Neuronal stem cell (in vitro differentiated cells): Measurements from ENCODE around the gene TNFRSF18.

Experiments
- DNase-seq: peaks from one replicate; pipeline ENCODE4 v3.0.0-alpha.2; 2013; ENCODE audit warnings: low spot score
- H2AFZ ChIP-seq: one replicate; pipeline ENCODE4 v1.6.1; 2013; ENCODE audit warnings: mild to moderate bottlenecking, low read length, inconsistent platforms
- H2AK5ac ChIP-seq: 2 replicates; pipeline ENCODE4 v1.6.1; 2013; ENCODE audit warnings: low read depth, mild to moderate bottlenecking, inconsistent platforms, low read length, moderate library complexity, mixed read lengths
- H2BK120ac ChIP-seq: 2 replicates; pipeline ENCODE4 v1.6.1; 2013; ENCODE audit warnings: low read depth, mild to moderate bottlenecking, inconsistent platforms, low read length, moderate library complexity, mixed read lengths
- H2BK12ac ChIP-seq: one replicate; pipeline ENCODE4 v1.6.1; 2013; ENCODE audit warnings: low read length, inconsistent platforms
- H2BK15ac ChIP-seq: 2 replicates; pipeline ENCODE4 v1.6.1; 2013; ENCODE audit warnings: mild to moderate bottlenecking, low read length, inconsistent platforms, mixed read lengths
- H2BK5ac ChIP-seq: one replicate; pipeline ENCODE4 v1.6.1; 2013; ENCODE audit warnings: inconsistent platforms, mild to moderate bottlenecking, low read length, moderate library complexity
- H3K14ac ChIP-seq: one replicate; pipeline ENCODE4 v1.6.1; 2013; ENCODE audit warnings: low read length, inconsistent platforms
- H3K18ac ChIP-seq: 2 replicates; pipeline ENCODE4 v1.6.1; 2013; ENCODE audit warnings: low read length, inconsistent platforms
- H3K23ac ChIP-seq: 2 replicates; pipeline ENCODE4 v1.6.1; 2013; ENCODE audit warnings: low read depth, mild to moderate bottlenecking, mixed read lengths, low read length, inconsistent platforms; ENCODE audit not compliant: poor library complexity
- H3K27ac ChIP-seq: replicated peaks from 3 replicates; pipeline ENCODE4 v1.5.1; 2013; ENCODE audit warnings: low read length, inconsistent platforms
- H3K27me3 ChIP-seq, 3 experiments: 2 replicates each; pipeline ENCODE4 v1.6.1; 2013; ENCODE audit warnings: low read length in 3 of 3, mild to moderate bottlenecking in 2 of 3, inconsistent platforms in 1 of 3, low read depth in 1 of 3, mixed read lengths in 1 of 3, moderate library complexity in 1 of 3; ENCODE audit not compliant: control insufficient read depth in 3 of 3, insufficient read depth in 3 of 3
- H3K36me3 ChIP-seq, 2 donors: replicated peaks in 1 of 2; 2 replicates each; pipeline ENCODE4 v1.6.1; 2013; ENCODE audit warnings: low read length in 2 of 2; ENCODE audit not compliant: control insufficient read depth in 2 of 2, insufficient read depth in 2 of 2
- H3K4ac ChIP-seq: 2 replicates; pipeline ENCODE4 v1.6.1; 2013; ENCODE audit warnings: inconsistent platforms, mild to moderate bottlenecking, low read length, moderate library complexity
- H3K4me1 ChIP-seq, 2 donors: 1 replicate in 1 of 2; 2 replicates in 1 of 2; pipeline ENCODE4 v1.6.1; 2013; ENCODE audit warnings: low read length in 2 of 2, low read depth in 1 of 2; ENCODE audit not compliant: control insufficient read depth in 2 of 2, insufficient read depth in 1 of 2
- H3K4me2 ChIP-seq: one replicate; pipeline ENCODE4 v1.6.1; 2013; ENCODE audit warnings: mild to moderate bottlenecking, low read length, inconsistent platforms; ENCODE audit not compliant: insufficient read depth, poor library complexity, severe bottlenecking
- H3K4me3 ChIP-seq, 2 donors: 2 replicates each; pipeline ENCODE4 v1.5.1; 2013; ENCODE audit warnings: low read length in 2 of 2, mild to moderate bottlenecking in 2 of 2, inconsistent platforms in 1 of 2, moderate library complexity in 1 of 2
- H3K79me1 ChIP-seq: one replicate; pipeline ENCODE4 v1.6.1; 2013; ENCODE audit warnings: low read depth, mild to moderate bottlenecking, inconsistent platforms, low read length, moderate library complexity
- H3K9ac ChIP-seq: one replicate; pipeline ENCODE4 v1.6.1; 2013; ENCODE audit warnings: mild to moderate bottlenecking, low read depth, low read length, inconsistent platforms; ENCODE audit not compliant: poor library complexity
- H3K9me3 ChIP-seq, 2 donors: replicated peaks in 1 of 2; 2 replicates each; pipeline versions ENCODE3 to v1.6.1; 2013; ENCODE audit warnings: low read length in 2 of 2, mild to moderate bottlenecking in 2 of 2, inconsistent platforms in 1 of 2, low read depth in 1 of 2, mixed read lengths in 1 of 2, moderate library complexity in 1 of 2; ENCODE audit not compliant: control insufficient read depth in 2 of 2, insufficient read depth in 1 of 2
- H4K8ac ChIP-seq: one replicate; pipeline ENCODE4 v1.6.1; 2013; ENCODE audit warnings: low read depth, mild to moderate bottlenecking, inconsistent platforms, low read length, moderate library complexity
- H4K91ac ChIP-seq: one replicate; pipeline ENCODE4 v1.6.1; 2013; ENCODE audit warnings: low read length, low read depth, mild to moderate bottlenecking, inconsistent platforms; ENCODE audit not compliant: poor library complexity
- WGBS, 2 donors: extraction: QIAGEN DNeasy Blood & Tissue Kit; methylation state at CpG; one replicate each; pipeline ENCODE4 v1.1.7; 2013; ENCODE audit warnings: missing lambda C conversion rate in 2 of 2, mixed read lengths in 1 of 2; ENCODE audit not compliant: insufficient read length in 2 of 2, insufficient replicate concordance in 1 of 2; ENCODE audit errors: extremely low coverage in 2 of 2; 5-methylcytosine and 5-hydroxymethylcytosine counted together

The TNFRSF18 gene

GRCh38 chr1:1247341-1247913, 41.0 kb upstream of the TNFRSF18 start:
- Histone ChIP-seq H2BK120ac (no peak overlapping the region), H3K14ac (no peak overlapping the region), H3K23ac (peak overlapping the region; percentile 73), H3K4me3 (no peak overlapping the region), H3K4me1 (peaks cover 3 to 10% of the 10 kb centered on the region in 2 donors), H3K79me1 (peaks cover under 1% of the 10 kb centered on the region), H2BK15ac (peak overlapping the region; percentile 33), H2BK5ac (no peak overlapping the region), H3K9ac (peak overlapping the region; percentile 84), H3K4me2 (peak overlapping the region; percentile 54), H4K8ac (peak overlapping the region; percentile 17), H2AK5ac (peak overlapping the region; percentile 86), H3K18ac (peak overlapping the region; percentile 94), H3K9me3 (no peaks in the 10 kb centered on the region), H4K91ac (no peak overlapping the region), H2AFZ (no peak overlapping the region), H3K4ac (no peak overlapping the region), H3K27ac (no peak overlapping the region), H2BK12ac (no peak overlapping the region), H3K36me3 (peaks cover 0 to under 1% of the 10 kb centered on the region in 2 donors), H3K27me3 (peaks cover 0 to 21% (median 17%) of the 10 kb centered on the region in 3 experiments)
- no CpG with 5 or more reads among the region's 25 CpGs for WGBS, 2 donors
- no peak for DNase-seq

GRCh38 chr1:1246577-1247340, 40.4 kb upstream of the TNFRSF18 start, which contains the start of gene C1QTNF12:
Gene C1QTNF12, minus strand, starts transcription at chr1:1246722. Its CDS starts 32 bp downstream, at chr1:1246690.
- H2BK12ac ChIP-seq, result peak within 1 kb of the TSS; percentile 82
- no peak within 1 kb of the TSS for H3K27ac ChIP-seq
- DNase-seq, result no peak
- H2AK5ac ChIP-seq, result peak within 1 kb of the TSS; percentile 94
- H3K9me3 ChIP-seq, result no peaks in the 10 kb centered on the region
- H3K18ac ChIP-seq, result peak within 1 kb of the TSS; percentile 94
- peaks cover under 1% of the 10 kb centered on the region for H3K79me1 ChIP-seq
- H3K4ac ChIP-seq, result no peak within 1 kb of the TSS
- H3K4me2 ChIP-seq, result peak within 1 kb of the TSS; percentile 54
- WGBS, 2 donors, result no CpG with 5 or more reads among the region's 74 CpGs
- no peak within 1 kb of the TSS for H4K91ac ChIP-seq
- peak within 1 kb of the TSS; percentile 61 for H2BK120ac ChIP-seq
- H4K8ac ChIP-seq, result peak within 1 kb of the TSS; percentile 17
- peaks cover 0 to 21% (median 17%) of the 10 kb centered on the region in 3 experiments for H3K27me3 ChIP-seq
- H3K4me3 ChIP-seq, result peak within 1 kb of the TSS in 1 of 2 donors; percentile 54
- no peaks in the 10 kb centered on the region for H3K36me3 ChIP-seq
- peak within 1 kb of the TSS; percentile 91 for H3K23ac ChIP-seq
- H2AFZ ChIP-seq, result peak within 1 kb of the TSS; percentile 11
- peak within 1 kb of the TSS; percentile 38 for H3K14ac ChIP-seq
- peak within 1 kb of the TSS; percentile 66 for H2BK5ac ChIP-seq
- H2BK15ac ChIP-seq, result peak within 1 kb of the TSS; percentile 33
- H3K4me1 ChIP-seq, result peaks cover 3 to 10% of the 10 kb centered on the region in 2 donors
- peak within 1 kb of the TSS; percentile 84 for H3K9ac ChIP-seq

GRCh38 chr1:1245817-1246576, 39.6 kb upstream of the TNFRSF18 start:
- H2BK120ac ChIP-seq, result peak overlapping the region; percentile 61
- H3K18ac ChIP-seq, result peak overlapping the region; percentile 94
- peak overlapping the region; percentile 66 for H2BK5ac ChIP-seq
- peak overlapping the region; percentile 21 for H2BK15ac ChIP-seq
- H3K14ac ChIP-seq, result peak overlapping the region; percentile 38
- no peak for DNase-seq
- peak overlapping the region in 1 of 2 donors; percentile 36 for H3K4me3 ChIP-seq
- no peaks in the 10 kb centered on the region for H3K36me3 ChIP-seq
- peaks cover 0 to 21% (median 17%) of the 10 kb centered on the region in 3 experiments for H3K27me3 ChIP-seq
- H4K8ac ChIP-seq, result no peak overlapping the region
- H3K4me2 ChIP-seq, result peak overlapping the region; percentile 54
- H2AFZ ChIP-seq, result peak overlapping the region; percentile 11
- H2BK12ac ChIP-seq, result peak overlapping the region; percentile 82
- no peaks in the 10 kb centered on the region for H3K9me3 ChIP-seq
- peaks cover 2% of the 10 kb centered on the region for H3K79me1 ChIP-seq
- H3K9ac ChIP-seq, result peak overlapping the region; percentile 70
- H3K4ac ChIP-seq, result no peak overlapping the region
- peak overlapping the region; percentile 94 for H2AK5ac ChIP-seq
- H3K4me1 ChIP-seq, result peaks cover 3 to 10% of the 10 kb centered on the region in 2 donors
- H3K23ac ChIP-seq, result peak overlapping the region; percentile 80
- H4K91ac ChIP-seq, result no peak overlapping the region
- WGBS, 2 donors, result no CpG with 5 or more reads among the region's 45 CpGs
- no peak overlapping the region for H3K27ac ChIP-seq
